ENCODE results near the gene ZNF175.

Gene ZNF175

DNA sequence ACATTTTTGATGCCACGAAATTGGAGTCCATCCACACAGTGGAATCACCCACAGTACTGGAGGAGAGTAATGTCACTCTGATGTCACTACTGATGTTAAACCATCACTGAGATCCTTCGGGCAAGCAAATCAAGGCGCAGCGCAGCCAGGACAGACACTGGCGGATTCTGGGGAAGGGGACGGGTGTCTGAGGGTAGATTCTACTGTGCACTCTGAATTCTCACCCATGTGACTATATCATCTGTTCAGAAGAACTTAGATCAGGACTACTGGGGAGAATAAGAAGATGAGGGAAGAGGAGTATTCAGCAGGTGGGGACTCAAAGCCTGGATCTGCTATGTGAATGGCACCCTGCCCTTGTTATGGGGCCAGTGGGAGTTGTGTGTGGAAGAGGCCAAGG lies 27.0 kb upstream of the ZNF175 start:
- Histone ChIP-seq H3K36me3 (ENCODE audit: control insufficient read depth in 1 of 2, insufficient read depth in 2 of 2, low read depth in 1 of 2, low read length in 2 of 2) (no peaks in the 10 kb centered on the region), H3K9me3 (ENCODE audit: control insufficient read depth, low read length) (no peaks in the 10 kb centered on the region), H2BK5ac (ENCODE audit: low read depth, low read length, poor library complexity, severe bottlenecking) (no peak overlapping the region), H3K4me2 (ENCODE audit: low read length, poor library complexity, severe bottlenecking) (no peak overlapping the region), H3K18ac (ENCODE audit: low read depth in 1 of 2, low read length in 2 of 2) (no peak overlapping the region), H3K14ac (ENCODE audit: low read length in 2 of 2) (no peak overlapping the region), H3K27ac (ENCODE audit: low read length, poor library complexity, severe bottlenecking) (no peak overlapping the region), H4K91ac (ENCODE audit: low read length) (no peak overlapping the region), H3K4me1 (ENCODE audit: control insufficient read depth, insufficient read depth, low read depth, low read length) (no peaks in the 10 kb centered on the region), H2BK15ac (ENCODE audit: low read depth, poor library complexity, severe bottlenecking) (no peak overlapping the region), H3K23ac (ENCODE audit: low read length in 2 of 2) (no peak overlapping the region), H2BK12ac (ENCODE audit: low read length in 2 of 2) (no peak overlapping the region), H4K8ac (ENCODE audit: low read length) (no peak overlapping the region), H3K4ac (ENCODE audit: low read depth in 1 of 2, low read length in 2 of 2) (no peak overlapping the region), H3K27me3 (ENCODE audit: control insufficient read depth in 1 of 2, insufficient read depth in 1 of 2, low read length in 2 of 2) (peaks cover 0 to 30% of the 10 kb centered on the region in 2 experiments), H3K9ac (ENCODE audit: low read length) (no peak overlapping the region), H3K4me3 (ENCODE audit: insufficient read depth in 1 of 2, low read depth in 1 of 2, low read length in 2 of 2) (no peak overlapping the region), H2AK5ac (ENCODE audit: low read length, severe bottlenecking) (no peak overlapping the region), H2BK120ac (ENCODE audit: low read depth, low read length) (no peak overlapping the region), H2AFZ (ENCODE audit: low read depth, low read length) (no peak overlapping the region), H3K79me1 (replicated peaks; ENCODE audit: low read length, poor library complexity, severe bottlenecking) (no peaks in the 10 kb centered on the region)
- no peak for DNase-seq
- 64% methylated on average over 6 of the region's 6 CpGs for WGBS

DNA sequence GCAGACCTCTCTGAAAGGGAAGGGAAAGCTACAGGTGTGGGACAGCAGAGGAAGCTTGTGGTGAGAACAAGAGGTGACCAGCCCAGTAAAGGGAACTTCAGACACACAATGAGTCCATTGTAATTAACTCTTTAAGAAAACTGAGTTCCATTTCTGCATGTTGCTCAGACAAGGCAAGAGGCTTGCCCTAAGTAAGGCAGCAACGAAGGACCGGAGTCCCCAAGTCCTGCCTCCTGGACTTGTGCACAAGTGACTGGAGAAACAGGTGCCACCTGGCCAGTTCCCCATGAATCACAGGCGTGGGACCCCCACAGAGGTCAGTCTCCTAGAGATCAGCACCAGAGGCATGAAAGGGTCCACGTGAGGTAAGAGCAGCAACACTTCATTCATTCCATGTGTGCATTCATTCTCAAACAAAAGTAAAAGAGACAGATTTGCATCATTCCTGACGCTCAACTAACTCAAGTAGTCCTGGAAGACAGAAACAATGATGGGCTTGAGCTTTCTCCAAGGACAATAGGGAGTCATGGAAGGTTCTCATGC lies 24.9 kb upstream of the ZNF175 start:
- Histone ChIP-seq H3K14ac (ENCODE audit: low read length in 2 of 2) (no peak overlapping the region), H2AK5ac (ENCODE audit: low read length, severe bottlenecking) (no peak overlapping the region), H3K23ac (ENCODE audit: low read length in 2 of 2) (no peak overlapping the region), H4K8ac (ENCODE audit: low read length) (no peak overlapping the region), H4K91ac (ENCODE audit: low read length) (no peak overlapping the region), H2BK5ac (ENCODE audit: low read depth, low read length, poor library complexity, severe bottlenecking) (no peak overlapping the region), H3K27ac (ENCODE audit: low read length, poor library complexity, severe bottlenecking) (no peak overlapping the region), H2BK12ac (ENCODE audit: low read length in 2 of 2) (peak overlapping the region in 1 of 2 experiments; percentile 1), H3K4me3 (ENCODE audit: insufficient read depth in 1 of 2, low read depth in 1 of 2, low read length in 2 of 2) (no peak overlapping the region), H3K4ac (ENCODE audit: low read depth in 1 of 2, low read length in 2 of 2) (no peak overlapping the region), H2BK15ac (ENCODE audit: low read depth, poor library complexity, severe bottlenecking) (no peak overlapping the region), H3K18ac (ENCODE audit: low read depth in 1 of 2, low read length in 2 of 2) (no peak overlapping the region), H3K9ac (ENCODE audit: low read length) (no peak overlapping the region), H3K27me3 (ENCODE audit: control insufficient read depth in 1 of 2, insufficient read depth in 1 of 2, low read length in 2 of 2) (peaks cover 0 to 28% of the 10 kb centered on the region in 2 experiments), H3K4me2 (ENCODE audit: low read length, poor library complexity, severe bottlenecking) (no peak overlapping the region), H2BK120ac (ENCODE audit: low read depth, low read length) (no peak overlapping the region), H3K9me3 (ENCODE audit: control insufficient read depth, low read length) (no peaks in the 10 kb centered on the region), H3K4me1 (ENCODE audit: control insufficient read depth, insufficient read depth, low read depth, low read length) (peaks cover 1% of the 10 kb centered on the region), H3K36me3 (ENCODE audit: control insufficient read depth in 1 of 2, insufficient read depth in 2 of 2, low read depth in 1 of 2, low read length in 2 of 2) (no peaks in the 10 kb centered on the region), H3K79me1 (replicated peaks; ENCODE audit: low read length, poor library complexity, severe bottlenecking) (no peaks in the 10 kb centered on the region), H2AFZ (ENCODE audit: low read depth, low read length) (no peak overlapping the region)
- no peak for DNase-seq
- WGBS = 37% methylated on average over 5 of the region's 5 CpGs

DNA sequence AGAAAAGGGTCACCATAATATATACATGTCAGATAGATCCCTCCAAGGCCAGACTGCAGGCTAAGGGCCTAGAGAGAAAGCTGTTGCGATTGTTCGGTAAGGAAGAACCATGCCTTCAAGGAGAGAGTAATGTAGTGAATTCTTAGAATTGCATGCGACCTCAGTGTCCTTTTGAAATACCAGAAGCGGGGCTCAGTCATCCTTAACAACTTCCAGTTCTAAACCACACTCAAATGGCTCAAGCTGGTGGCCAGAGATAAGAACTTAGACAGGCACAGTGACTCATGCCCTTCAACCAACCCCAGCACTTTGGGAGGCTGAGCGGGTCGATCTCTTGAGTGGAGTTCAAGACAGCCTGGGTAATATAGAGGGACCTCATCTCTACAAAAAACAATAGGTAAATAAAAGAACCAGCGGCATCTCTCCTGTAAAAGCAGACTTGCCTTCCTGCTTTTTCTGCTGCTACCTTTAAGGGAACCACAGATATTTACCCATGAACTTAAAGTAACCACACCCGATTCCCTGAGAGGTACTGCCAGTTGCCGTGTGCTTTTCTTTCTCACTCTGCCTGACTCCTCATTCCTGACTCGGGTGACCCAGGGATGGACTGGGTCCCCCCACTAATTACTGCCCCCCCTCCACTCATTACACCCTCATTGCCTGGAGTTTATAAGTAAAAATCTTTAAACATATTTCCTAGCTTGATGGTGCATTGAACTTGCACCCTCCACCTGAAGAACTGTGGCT lies 24.3 kb upstream of the ZNF175 start:
- WGBS = 51% methylated on average over 7 of the region's 10 CpGs
- no peaks in the 10 kb centered on the region for H3K36me3 ChIP-seq (ENCODE audit: control insufficient read depth in 1 of 2, insufficient read depth in 2 of 2, low read depth in 1 of 2, low read length in 2 of 2)
- H2AFZ ChIP-seq (ENCODE audit: low read depth, low read length) = no peak overlapping the region

DNA sequence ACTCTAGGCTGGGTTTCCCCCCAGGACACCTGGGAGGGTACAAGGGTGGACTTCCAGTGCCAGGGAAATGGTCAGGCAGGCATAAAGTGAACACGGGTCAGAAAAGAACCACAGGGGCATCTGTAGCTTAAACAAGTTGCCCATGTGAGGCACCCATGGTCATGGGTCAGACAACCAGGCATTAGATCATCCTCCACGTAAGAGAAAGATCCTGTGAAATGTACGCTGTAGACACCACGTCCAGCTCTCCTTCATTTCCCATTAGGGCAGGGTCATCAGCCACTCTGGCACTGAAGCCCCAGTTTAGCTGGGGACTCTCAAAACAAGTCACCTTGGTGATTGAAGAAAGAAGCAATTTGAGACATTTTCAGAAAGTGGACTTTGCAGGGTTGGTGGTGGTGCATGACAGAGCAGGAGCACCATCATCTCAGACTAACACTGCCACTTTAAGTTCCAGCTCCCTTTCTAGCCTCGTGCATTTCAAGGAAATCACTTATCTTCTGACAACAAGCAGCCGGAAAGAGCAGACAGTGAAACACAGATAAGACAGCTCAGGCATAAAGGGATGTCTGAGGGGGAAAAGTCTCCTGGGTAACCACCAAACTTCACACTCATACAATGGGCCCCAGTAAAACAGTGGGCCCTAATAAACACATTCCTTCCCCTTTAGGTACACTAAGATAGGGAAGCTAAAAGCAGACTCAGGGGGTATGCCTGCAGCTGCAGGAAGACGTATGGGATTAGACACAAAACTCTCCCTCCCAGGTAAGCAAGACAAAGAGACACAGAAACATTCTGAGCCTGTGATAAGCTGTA lies 23.5 kb upstream of the ZNF175 start:
- peak; percentile 33 for DNase-seq
- H2BK15ac ChIP-seq (ENCODE audit: low read depth, poor library complexity, severe bottlenecking) = no peak overlapping the region
- no peak overlapping the region for H3K23ac ChIP-seq (ENCODE audit: low read length in 2 of 2)
- no peaks in the 10 kb centered on the region for H3K36me3 ChIP-seq (ENCODE audit: control insufficient read depth in 1 of 2, insufficient read depth in 2 of 2, low read depth in 1 of 2, low read length in 2 of 2)
- H3K4me3 ChIP-seq (ENCODE audit: insufficient read depth in 1 of 2, low read depth in 1 of 2, low read length in 2 of 2) = no peak overlapping the region
- no peak overlapping the region for H2BK12ac ChIP-seq (ENCODE audit: low read length in 2 of 2)
- no peak overlapping the region for H3K27ac ChIP-seq (ENCODE audit: low read length, poor library complexity, severe bottlenecking)
- no peak overlapping the region for H2AK5ac ChIP-seq (ENCODE audit: low read length, severe bottlenecking)
- peaks cover 1% of the 10 kb centered on the region for H3K4me1 ChIP-seq (ENCODE audit: control insufficient read depth, insufficient read depth, low read depth, low read length)
- H3K4me2 ChIP-seq (ENCODE audit: low read length, poor library complexity, severe bottlenecking) = no peak overlapping the region
- H3K27me3 ChIP-seq (ENCODE audit: control insufficient read depth in 1 of 2, insufficient read depth in 1 of 2, low read length in 2 of 2) = peaks cover 0 to 15% of the 10 kb centered on the region in 2 experiments
- WGBS = 46% methylated on average over 5 of the region's 7 CpGs
- no peak overlapping the region for H3K18ac ChIP-seq (ENCODE audit: low read depth in 1 of 2, low read length in 2 of 2)
- H3K9me3 ChIP-seq (ENCODE audit: control insufficient read depth, low read length) = no peaks in the 10 kb centered on the region
- H4K91ac ChIP-seq (ENCODE audit: low read length) = no peak overlapping the region
- no peak overlapping the region for H4K8ac ChIP-seq (ENCODE audit: low read length)
- no peak overlapping the region for H3K9ac ChIP-seq (ENCODE audit: low read length)
- H2AFZ ChIP-seq (ENCODE audit: low read depth, low read length) = no peak overlapping the region
- H2BK5ac ChIP-seq (ENCODE audit: low read depth, low read length, poor library complexity, severe bottlenecking) = no peak overlapping the region
- H3K14ac ChIP-seq (ENCODE audit: low read length in 2 of 2) = no peak overlapping the region
- H3K79me1 ChIP-seq (replicated peaks; ENCODE audit: low read length, poor library complexity, severe bottlenecking) = no peaks in the 10 kb centered on the region
- H3K4ac ChIP-seq (ENCODE audit: low read depth in 1 of 2, low read length in 2 of 2) = no peak overlapping the region
- no peak overlapping the region for H2BK120ac ChIP-seq (ENCODE audit: low read depth, low read length)

More for the DNA sequence above, 24.3 kb upstream of the ZNF175 start:
- Histone ChIP-seq H3K4ac (ENCODE audit: low read depth in 1 of 2, low read length in 2 of 2) (no peak overlapping the region), H3K18ac (ENCODE audit: low read depth in 1 of 2, low read length in 2 of 2) (no peak overlapping the region), H4K8ac (ENCODE audit: low read length) (no peak overlapping the region), H3K23ac (ENCODE audit: low read length in 2 of 2) (no peak overlapping the region), H4K91ac (ENCODE audit: low read length) (no peak overlapping the region), H2BK12ac (ENCODE audit: low read length in 2 of 2) (no peak overlapping the region), H3K9me3 (ENCODE audit: control insufficient read depth, low read length) (no peaks in the 10 kb centered on the region), H3K27me3 (ENCODE audit: control insufficient read depth in 1 of 2, insufficient read depth in 1 of 2, low read length in 2 of 2) (peaks cover 0 to 22% of the 10 kb centered on the region in 2 experiments), H3K27ac (ENCODE audit: low read length, poor library complexity, severe bottlenecking) (no peak overlapping the region), H2BK120ac (ENCODE audit: low read depth, low read length) (no peak overlapping the region), H3K4me1 (ENCODE audit: control insufficient read depth, insufficient read depth, low read depth, low read length) (peaks cover 1% of the 10 kb centered on the region), H2AK5ac (ENCODE audit: low read length, severe bottlenecking) (no peak overlapping the region), H2BK15ac (ENCODE audit: low read depth, poor library complexity, severe bottlenecking) (no peak overlapping the region), H3K79me1 (replicated peaks; ENCODE audit: low read length, poor library complexity, severe bottlenecking) (no peaks in the 10 kb centered on the region), H3K9ac (ENCODE audit: low read length) (no peak overlapping the region), H2BK5ac (ENCODE audit: low read depth, low read length, poor library complexity, severe bottlenecking) (no peak overlapping the region), H3K14ac (ENCODE audit: low read length in 2 of 2) (no peak overlapping the region), H3K4me2 (ENCODE audit: low read length, poor library complexity, severe bottlenecking) (no peak overlapping the region), H3K4me3 (ENCODE audit: insufficient read depth in 1 of 2, low read depth in 1 of 2, low read length in 2 of 2) (no peak overlapping the region)
- peak; percentile 69 for DNase-seq
